MM.1S (cell line): ENCODE data around the gene LRRC25.
"Not testable (repeated sequence)": the region's sequence is repeated elsewhere in the genome, so short reads cannot be mapped to it uniquely, and the experiment has no call there.

ENCODE experiments used
- DNase-seq: peaks from one replicate; pipeline ENCODE4 v3.0.0-alpha.2; 2015
- H2AFZ ChIP-seq: fragments of 300-600 bp; sonication (generic); 2 replicates; pipeline ENCODE4 v1.6.0; 2016; ENCODE audit warnings: antibody characterized with exemption, low read length
- H3F3A ChIP-seq: fragments of 300-600 bp; sonication (generic); 2 replicates; pipeline ENCODE4 v1.6.1; 2016; ENCODE audit warnings: mild to moderate bottlenecking, antibody characterized with exemption, low read length, moderate library complexity, mixed read lengths; ENCODE audit not compliant: insufficient read depth
- H3K27ac ChIP-seq: fragments of 300-600 bp; sonication (generic); 2 replicates; pipeline ENCODE4 v1.5.1; 2016; ENCODE audit warnings: mild to moderate bottlenecking, low read length
- H3K27me3 ChIP-seq: fragments of 300-600 bp; sonication (generic); replicated peaks from 2 replicates; pipeline ENCODE4 v1.6.0; 2016; ENCODE audit warnings: low read length; ENCODE audit not compliant: insufficient read depth
- H3K36me3 ChIP-seq: fragments of 300-600 bp; sonication (generic); replicated peaks from 2 replicates; pipeline ENCODE4 v1.6.1; 2016; ENCODE audit warnings: mild to moderate bottlenecking, low read length, mixed read lengths; ENCODE audit not compliant: insufficient read depth
- H3K4me1 ChIP-seq: fragments of 300-600 bp; sonication (generic); 2 replicates; pipeline ENCODE4 v1.6.1; 2016; ENCODE audit warnings: low read length, mixed read lengths
- H3K4me2 ChIP-seq: fragments of 300-600 bp; sonication (generic); 2 replicates; pipeline ENCODE4 v1.6.0; 2016; ENCODE audit warnings: low read depth, low read length
- H3K4me3 ChIP-seq: fragments of 300-600 bp; sonication (generic); 2 replicates; pipeline ENCODE4 v1.5.1; 2016; ENCODE audit warnings: low read length, mixed read lengths
- H3K79me2 ChIP-seq: fragments of 300-600 bp; sonication (generic); 2 replicates; pipeline ENCODE4 v1.6.1; 2016; ENCODE audit warnings: mixed run types, low read length, mixed read lengths
- H3K9ac ChIP-seq: fragments of 300-600 bp; sonication (generic); 2 replicates; pipeline ENCODE4 v1.6.1; 2016; ENCODE audit warnings: low read length, mixed read lengths
- H3K9me2 ChIP-seq: fragments of 300-600 bp; sonication (generic); replicated peaks from 2 replicates; pipeline ENCODE4 v1.6.1; 2016; ENCODE audit warnings: mild to moderate bottlenecking, low read length, mixed read lengths; ENCODE audit not compliant: insufficient read depth
- H3K9me3 ChIP-seq: fragments of 300-600 bp; sonication (generic); replicated peaks from 2 replicates; pipeline ENCODE4 v1.6.1; 2016; ENCODE audit warnings: mild to moderate bottlenecking, low read length, mixed read lengths; ENCODE audit not compliant: insufficient read depth
- H4K20me1 ChIP-seq: fragments of 300-600 bp; sonication (generic); 2 replicates; pipeline ENCODE4 v1.6.1; 2016; ENCODE audit warnings: mild to moderate bottlenecking, low read length, moderate library complexity, mixed read lengths; ENCODE audit not compliant: insufficient read depth
- EZH2 ChIP-seq: fragments of 300-600 bp; sonication (generic); optimal IDR thresholded peaks from 2 replicates; pipeline ENCODE3; 2017; ENCODE audit warnings: low read depth, mild to moderate bottlenecking, antibody characterized with exemption, low read length, mixed read lengths
- EZH2phosphoT487 ChIP-seq: fragments of 300-600 bp; sonication (generic); IDR thresholded peaks from 2 replicates; pipeline ENCODE4 v1.6.1; 2018; ENCODE audit warnings: antibody characterized with exemption, low read length
- TF ChIP-seq, protein P1 (sequence below): fragments of 300-600 bp; sonication (generic); IDR thresholded peaks from 2 replicates; pipeline ENCODE4 v1.5.1; 2016; ENCODE audit warnings: antibody characterized with exemption, low read length, mixed read lengths

The LRRC25 gene

GRCh38 chr19:18362934-18363542 lies 34.4 kb downstream of the LRRC25 start:
- H3K9me2 ChIP-seq, result no peaks in the 10 kb centered on the region
- H3F3A ChIP-seq, result no peaks in the 10 kb centered on the region
- no peaks in the 10 kb centered on the region for H3K79me2 ChIP-seq
- H4K20me1 ChIP-seq, result no peaks in the 10 kb centered on the region
- DNase-seq, result no peak
- no peak overlapping the region for H3K4me3 ChIP-seq
- no peaks in the 10 kb centered on the region for H3K27me3 ChIP-seq
- no peaks in the 10 kb centered on the region for H3K4me1 ChIP-seq
- no peak overlapping the region for H3K4me2 ChIP-seq
- H3K27ac ChIP-seq, result no peak overlapping the region
- no peaks in the 10 kb centered on the region for H3K36me3 ChIP-seq
- H3K9me3 ChIP-seq, result no peaks in the 10 kb centered on the region
- TF ChIP-seq, protein P1, sequence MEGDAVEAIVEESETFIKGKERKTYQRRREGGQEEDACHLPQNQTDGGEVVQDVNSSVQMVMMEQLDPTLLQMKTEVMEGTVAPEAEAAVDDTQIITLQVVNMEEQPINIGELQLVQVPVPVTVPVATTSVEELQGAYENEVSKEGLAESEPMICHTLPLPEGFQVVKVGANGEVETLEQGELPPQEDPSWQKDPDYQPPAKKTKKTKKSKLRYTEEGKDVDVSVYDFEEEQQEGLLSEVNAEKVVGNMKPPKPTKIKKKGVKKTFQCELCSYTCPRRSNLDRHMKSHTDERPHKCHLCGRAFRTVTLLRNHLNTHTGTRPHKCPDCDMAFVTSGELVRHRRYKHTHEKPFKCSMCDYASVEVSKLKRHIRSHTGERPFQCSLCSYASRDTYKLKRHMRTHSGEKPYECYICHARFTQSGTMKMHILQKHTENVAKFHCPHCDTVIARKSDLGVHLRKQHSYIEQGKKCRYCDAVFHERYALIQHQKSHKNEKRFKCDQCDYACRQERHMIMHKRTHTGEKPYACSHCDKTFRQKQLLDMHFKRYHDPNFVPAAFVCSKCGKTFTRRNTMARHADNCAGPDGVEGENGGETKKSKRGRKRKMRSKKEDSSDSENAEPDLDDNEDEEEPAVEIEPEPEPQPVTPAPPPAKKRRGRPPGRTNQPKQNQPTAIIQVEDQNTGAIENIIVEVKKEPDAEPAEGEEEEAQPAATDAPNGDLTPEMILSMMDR, result no peak
- TF ChIP-seq EZH2phosphoT487 (no peak), EZH2 (no peak)
- H3K9ac ChIP-seq, result no peak overlapping the region
- H2AFZ ChIP-seq, result no peak overlapping the region

DNA sequence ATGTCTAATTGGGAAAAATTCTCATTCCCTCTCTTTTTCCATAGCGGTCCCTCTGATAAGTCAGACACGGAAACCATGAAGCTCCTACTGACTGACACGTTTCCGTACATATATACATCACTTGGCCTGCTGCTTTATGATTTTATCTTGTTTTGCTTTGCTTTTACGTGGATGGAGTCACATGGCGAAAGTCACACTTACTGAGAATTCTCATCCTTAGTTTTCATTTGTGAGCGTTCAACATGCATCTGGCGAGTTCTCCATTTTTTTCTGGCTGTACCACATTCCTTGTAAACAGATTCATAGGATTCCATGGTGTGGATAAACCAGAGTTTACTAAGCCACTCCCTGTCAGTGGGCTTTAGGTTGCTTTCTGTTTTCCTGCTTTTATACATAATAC lies 35.8 kb downstream of the LRRC25 start:
- no peak overlapping the region for H3K9ac ChIP-seq
- H4K20me1 ChIP-seq, result no peaks in the 10 kb centered on the region
- H2AFZ ChIP-seq, result no peak overlapping the region
- H3K4me2 ChIP-seq, result no peak overlapping the region
- H3F3A ChIP-seq, result no peaks in the 10 kb centered on the region
- no peaks in the 10 kb centered on the region for H3K79me2 ChIP-seq
- no peak overlapping the region for H3K4me3 ChIP-seq
- DNase-seq, result no peak
- H3K4me1 ChIP-seq, result no peaks in the 10 kb centered on the region
- no peaks in the 10 kb centered on the region for H3K36me3 ChIP-seq
- no peaks in the 10 kb centered on the region for H3K27me3 ChIP-seq
- H3K9me2 ChIP-seq, result no peaks in the 10 kb centered on the region
- TF ChIP-seq EZH2, result no peak
- TF ChIP-seq, protein P1, result no peak
- TF ChIP-seq EZH2phosphoT487, result no peak
- no peaks in the 10 kb centered on the region for H3K9me3 ChIP-seq
- no peak overlapping the region for H3K27ac ChIP-seq

GRCh38 chr19:18357041-18357440 lies 40.4 kb downstream of the LRRC25 start:
- Histone ChIP-seq H3F3A (no peaks in the 10 kb centered on the region), H3K36me3 (no peaks in the 10 kb centered on the region), H3K4me2 (no peak overlapping the region), H2AFZ (no peak overlapping the region), H3K9ac (no peak overlapping the region), H3K9me2 (no peaks in the 10 kb centered on the region), H3K27me3 (no peaks in the 10 kb centered on the region), H3K4me3 (no peak overlapping the region), H4K20me1 (no peaks in the 10 kb centered on the region), H3K27ac (no peak overlapping the region), H3K4me1 (no peaks in the 10 kb centered on the region), H3K79me2 (no peaks in the 10 kb centered on the region), H3K9me3 (no peaks in the 10 kb centered on the region)
- no peak for TF ChIP-seq EZH2phosphoT487
- no peak for TF ChIP-seq EZH2
- TF ChIP-seq, protein P1, result no peak
- DNase-seq, result no peak

DNA sequence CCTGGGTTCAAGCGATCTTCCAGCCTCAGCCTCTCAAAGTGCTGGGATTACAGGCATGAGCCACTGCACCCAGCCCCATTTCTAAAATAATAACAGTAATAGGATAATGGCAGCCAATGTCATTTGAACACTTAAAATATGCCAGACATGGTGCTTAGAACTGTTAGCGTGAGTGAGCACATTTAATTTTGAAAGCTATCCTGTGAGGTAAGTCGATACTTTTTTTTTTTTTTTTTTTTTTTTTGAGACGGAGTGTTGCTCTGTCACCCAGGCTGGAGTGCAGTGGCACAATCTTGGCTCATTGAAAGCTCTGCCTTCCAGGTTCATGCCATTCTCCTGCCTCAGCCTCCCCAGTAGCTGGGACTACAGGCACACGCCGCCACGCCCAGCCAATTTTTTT lies 42.7 kb downstream of the LRRC25 start:
- H3K27ac ChIP-seq, H3K4me2 ChIP-seq, H3K36me3 ChIP-seq, H3K9ac ChIP-seq, H2AFZ ChIP-seq, H3K79me2 ChIP-seq, H4K20me1 ChIP-seq, H3K4me3 ChIP-seq, H3K4me1 ChIP-seq, DNase-seq, H3K9me3 ChIP-seq, H3F3A ChIP-seq, H3K9me2 ChIP-seq, H3K27me3 ChIP-seq: not testable (repeated sequence)
